ENCODE results near the gene IBTK.

The IBTK gene

GRCh38 chr6:82249381-82250253 is 2.1 kb upstream of the IBTK start:
- no peak for TF ChIP-seq EZH2 (IDR thresholded peaks at IDR 0.05)
- TF ChIP-seq FOXP2 (optimal IDR thresholded peaks at IDR 0.05; ENCODE audit: control extremely low read depth, extremely low read length, insufficient read depth): no peak
- no peak for TF ChIP-seq POLR2AphosphoS5 (IDR thresholded peaks at IDR 0.05; ENCODE audit: borderline replicate concordance, low read depth, low read length)
- H3K4me3 ChIP-seq: no peak overlapping the region
- H3K36me3 ChIP-seq (ENCODE audit: insufficient read depth, low read length): peaks cover 7% of the 10 kb centered on the region; the same call in 1 of the 2 replicates
- H3K9me3 ChIP-seq (ENCODE audit: low read depth, low read length): no peaks in the 10 kb centered on the region
- peak overlapping the region; percentile 22 for H3K9ac ChIP-seq (ENCODE audit: insufficient read length)
- H3K27ac ChIP-seq: no peak overlapping the region
- DNase-seq (ENCODE audit: low read depth, low spot score): no peak

DNA sequence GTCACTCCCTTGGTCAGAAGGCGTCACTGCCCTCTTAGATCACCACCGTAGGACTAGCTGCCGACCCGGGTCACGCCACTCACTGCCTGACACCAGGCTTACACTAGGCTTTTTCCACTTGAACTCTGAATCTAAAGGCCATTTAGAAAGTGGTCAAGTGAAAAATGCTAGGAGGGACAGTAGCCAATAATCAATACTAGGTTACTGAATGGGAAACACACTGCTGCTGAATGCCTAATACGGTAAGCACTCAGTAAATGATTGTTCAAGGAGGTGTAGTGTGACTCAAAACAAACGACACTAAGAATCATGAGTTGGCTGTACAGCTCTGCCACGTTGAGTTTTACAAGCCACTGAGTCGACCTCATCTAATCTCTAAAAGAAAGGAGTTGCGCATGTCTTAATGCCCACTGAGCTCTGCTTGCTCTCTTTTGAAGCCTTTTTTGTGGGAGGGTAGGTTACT is 760 bp upstream of the IBTK start:
- Histone ChIP-seq H3K36me3 (ENCODE audit: insufficient read depth, low read length) (peaks cover 20% of the 10 kb centered on the region), H3K9ac (ENCODE audit: insufficient read length) (no peak overlapping the region), H3K9me3 (ENCODE audit: low read depth, low read length) (no peaks in the 10 kb centered on the region), H3K4me3 (peak overlapping the region; percentile 98), H3K27ac (no peak overlapping the region)
- no peak for DNase-seq (ENCODE audit: low read depth, low spot score)
- no peak for TF ChIP-seq POLR2AphosphoS5 (IDR thresholded peaks at IDR 0.05; ENCODE audit: borderline replicate concordance, low read depth, low read length)

DNA sequence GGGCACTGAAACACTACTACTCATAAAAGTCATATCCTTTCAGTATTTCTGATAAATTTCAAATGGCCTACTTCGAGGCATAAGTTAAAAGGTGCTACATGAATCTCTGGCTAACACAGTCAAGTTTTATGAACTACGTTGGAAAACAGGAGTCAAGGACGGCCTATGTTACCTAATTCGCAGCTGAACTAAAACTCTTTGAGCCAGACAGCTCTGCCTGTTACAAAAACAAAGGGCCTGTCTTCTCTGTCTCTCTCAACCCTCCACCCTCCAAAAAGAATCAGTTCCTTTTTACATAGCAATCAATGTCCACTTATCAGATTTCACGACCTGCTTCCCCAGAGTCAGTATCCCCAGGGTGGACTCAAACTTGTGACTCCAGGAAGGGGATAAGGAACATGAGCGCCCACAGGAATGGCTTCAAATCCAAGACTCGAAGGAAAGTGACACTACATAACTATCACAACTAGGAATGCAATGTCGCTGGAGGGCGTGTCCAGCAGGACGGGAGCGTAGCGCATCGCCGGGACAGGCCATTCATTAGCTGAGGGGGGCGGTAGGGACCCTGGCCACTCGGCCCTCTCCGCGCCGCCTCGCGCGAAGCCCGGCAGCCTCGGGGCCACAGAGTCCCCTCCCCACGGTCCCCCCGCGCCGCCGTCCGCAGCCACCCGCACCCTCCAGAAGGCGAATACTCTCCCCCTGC is 591 bp downstream of the IBTK start:
- TF ChIP-seq EZH2 (IDR thresholded peaks at IDR 0.05): no peak
- TF ChIP-seq FOXP2 (optimal IDR thresholded peaks at IDR 0.05; ENCODE audit: control extremely low read depth, extremely low read length, insufficient read depth): no peak
- TF ChIP-seq POLR2AphosphoS5 (IDR thresholded peaks at IDR 0.05; ENCODE audit: borderline replicate concordance, low read depth, low read length): no peak
- Histone ChIP-seq H3K9ac (ENCODE audit: insufficient read length) (peak overlapping the region; percentile 94), H3K36me3 (ENCODE audit: insufficient read depth, low read length) (peaks cover 31% of the 10 kb centered on the region), H3K9me3 (ENCODE audit: low read depth, low read length) (peaks cover 5% of the 10 kb centered on the region; the same call in 1 of the 2 replicates), H3K4me3 (peak overlapping the region; percentile 98), H3K27ac (peak overlapping the region; percentile 62)
- DNase-seq (ENCODE audit: low read depth, low spot score): no peak

- H3K9me3 ChIP-seq (ENCODE audit: low read depth, low read length): peaks cover 5% of the 10 kb centered on the region; the same call in 1 of the 2 replicates
- H3K4me3 ChIP-seq: peak overlapping the region; percentile 98
- no peak for DNase-seq (ENCODE audit: low read depth, low spot score)
- H3K36me3 ChIP-seq (ENCODE audit: insufficient read depth, low read length): peaks cover 36% of the 10 kb centered on the region
- H3K27ac ChIP-seq: peak overlapping the region; percentile 62; the same call in 1 of the 2 replicates
- peak overlapping the region; percentile 94 for H3K9ac ChIP-seq (ENCODE audit: insufficient read length)
- TF ChIP-seq FOXP2 (optimal IDR thresholded peaks at IDR 0.05; ENCODE audit: control extremely low read depth, extremely low read length, insufficient read depth) (no peak), POLR2AphosphoS5 (IDR thresholded peaks at IDR 0.05; ENCODE audit: borderline replicate concordance, low read depth, low read length) (no peak), EZH2 (IDR thresholded peaks at IDR 0.05) (no peak)
Observed at GRCh38 chr6:82246370-82246769, 1.2 kb downstream of the IBTK start.

- Histone ChIP-seq H3K36me3 (ENCODE audit: insufficient read depth, low read length) (peaks cover 46% of the 10 kb centered on the region), H3K4me3 (peak overlapping the region; percentile 98), H3K27ac (0 out of 2 replicates have a peak overlapping the region, but pooled peaks have one; percentile 43), H3K9ac (ENCODE audit: insufficient read length) (peak overlapping the region; percentile 54), H3K9me3 (ENCODE audit: low read depth, low read length) (peaks cover 8% of the 10 kb centered on the region; the same call in 1 of the 2 replicates)
- DNase-seq (ENCODE audit: low read depth, low spot score): no peak
- no peak for TF ChIP-seq POLR2AphosphoS5 (IDR thresholded peaks at IDR 0.05; ENCODE audit: borderline replicate concordance, low read depth, low read length)
- TF ChIP-seq EZH2 (IDR thresholded peaks at IDR 0.05): no peak
- TF ChIP-seq FOXP2 (optimal IDR thresholded peaks at IDR 0.05; ENCODE audit: control extremely low read depth, extremely low read length, insufficient read depth): no peak
Observed at GRCh38 chr6:82245376-82245775, 2.2 kb downstream of the IBTK start.

GRCh38 chr6:82243884-82244283 is 3.7 kb downstream of the IBTK start:
- peaks cover 59% of the 10 kb centered on the region for H3K36me3 ChIP-seq (ENCODE audit: insufficient read depth, low read length)
- TF ChIP-seq POLR2AphosphoS5 (IDR thresholded peaks at IDR 0.05; ENCODE audit: borderline replicate concordance, low read depth, low read length) (no peak), EZH2 (IDR thresholded peaks at IDR 0.05) (no peak), FOXP2 (optimal IDR thresholded peaks at IDR 0.05; ENCODE audit: control extremely low read depth, extremely low read length, insufficient read depth) (no peak)
- H3K4me3 ChIP-seq: no peak overlapping the region
- DNase-seq (ENCODE audit: low read depth, low spot score): no peak
- no peak overlapping the region for H3K9ac ChIP-seq (ENCODE audit: insufficient read length)
- peaks cover 11% of the 10 kb centered on the region; the same call in 1 of the 2 replicates for H3K9me3 ChIP-seq (ENCODE audit: low read depth, low read length)
- H3K27ac ChIP-seq: no peak overlapping the region

- TF ChIP-seq POLR2AphosphoS5 (IDR thresholded peaks at IDR 0.05; ENCODE audit: borderline replicate concordance, low read depth, low read length): no peak
- TF ChIP-seq FOXP2 (optimal IDR thresholded peaks at IDR 0.05; ENCODE audit: control extremely low read depth, extremely low read length, insufficient read depth): no peak
- no peak for TF ChIP-seq EZH2 (IDR thresholded peaks at IDR 0.05)
- no peak for DNase-seq (ENCODE audit: low read depth, low spot score)
- Histone ChIP-seq H3K9ac (ENCODE audit: insufficient read length) (no peak overlapping the region), H3K9me3 (ENCODE audit: low read depth, low read length) (peaks cover 11% of the 10 kb centered on the region; the same call in 1 of the 2 replicates), H3K4me3 (no peak overlapping the region), H3K27ac (no peak overlapping the region), H3K36me3 (ENCODE audit: insufficient read depth, low read length) (peaks cover 73% of the 10 kb centered on the region)
Observed at GRCh38 chr6:82240186-82240585, 7.4 kb downstream of the IBTK start.

- TF ChIP-seq FOXP2 (optimal IDR thresholded peaks at IDR 0.05; ENCODE audit: control extremely low read depth, extremely low read length, insufficient read depth) (no peak), EZH2 (IDR thresholded peaks at IDR 0.05) (no peak), POLR2AphosphoS5 (IDR thresholded peaks at IDR 0.05; ENCODE audit: borderline replicate concordance, low read depth, low read length) (no peak)
- no peak for DNase-seq (ENCODE audit: low read depth, low spot score)
- no peak overlapping the region for H3K27ac ChIP-seq
- H3K9ac ChIP-seq (ENCODE audit: insufficient read length): no peak overlapping the region
- no peak overlapping the region for H3K4me3 ChIP-seq
- H3K9me3 ChIP-seq (ENCODE audit: low read depth, low read length): peaks cover 11% of the 10 kb centered on the region; the same call in 1 of the 2 replicates
- peaks cover 75% of the 10 kb centered on the region for H3K36me3 ChIP-seq (ENCODE audit: insufficient read depth, low read length)
Observed at GRCh38 chr6:82239597-82239996, 7.9 kb downstream of the IBTK start.

Measured in SK-N-MC (cell line).